ENCODE results near the gene CYBA. TPM values are rescaled to one million over a fixed set of nuclear protein-coding genes. Genes with fewer than 3 reads are reported as not detected.

CYBA gene
- total RNA-seq (ENCODE audit: unreplicated experiment) = 140 TPM
- long read RNA-seq, transcript CYBA-201 (6 exons, 797 nt) = major isoform, 140 of 146 reads
- long read RNA-seq, partial matches to known transcripts = 0 of 146 reads
- long read RNA-seq, other reads (novel, unspliced or antisense) = 5 of 146 reads

- DNase-seq (ENCODE audit: low spot score) = peak; percentile 49
- Mint-ChIP-seq H3K27ac (ENCODE audit: unreplicated experiment) (no peak within 1 kb of the TSS), H3K4me1 (ENCODE audit: unreplicated experiment) (peaks cover 5% of the 10 kb centered on the region), H3K27me3 (ENCODE audit: unreplicated experiment) (peaks cover 7% of the 10 kb centered on the region), H3K36me3 (ENCODE audit: low read depth, unreplicated experiment) (no peaks in the 10 kb centered on the region), H3K9me3 (ENCODE audit: unreplicated experiment) (no peaks in the 10 kb centered on the region), H3K4me3 (ENCODE audit: unreplicated experiment) (peak within 1 kb of the TSS; percentile 92)
- TF ChIP-seq CTCF (IDR thresholded peaks at IDR 0.05; ENCODE audit: unreplicated experiment) = no peak
Measured at GRCh38 chr16:88650749-88651275, at the start of gene CYBA. TSS of gene CYBA (minus strand) at chr16:88651053. CDS start at chr16:88651013, 40 bp downstream.

DNA sequence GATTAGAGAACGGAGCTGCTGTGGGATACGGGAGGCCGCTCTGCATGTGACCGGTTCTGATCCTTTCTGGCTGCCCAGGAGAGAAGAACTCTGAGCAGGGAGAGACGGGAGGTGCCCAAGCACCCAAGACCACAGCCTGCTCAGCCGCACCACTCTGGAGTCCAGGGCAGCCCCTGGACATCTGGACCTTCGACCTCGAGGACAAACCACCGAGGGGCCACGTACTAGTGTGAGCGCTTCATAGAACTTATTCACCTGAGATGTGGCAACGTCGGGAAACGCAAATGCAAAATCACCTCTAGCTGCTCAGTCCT lies 49.4 kb upstream of the CYBA start:
- H3K4me1 Mint-ChIP-seq (ENCODE audit: unreplicated experiment) = peaks cover 48% of the 10 kb centered on the region
- H3K36me3 Mint-ChIP-seq (ENCODE audit: low read depth, unreplicated experiment) = peaks cover 21% of the 10 kb centered on the region
- no peak overlapping the region for H3K27ac Mint-ChIP-seq (ENCODE audit: unreplicated experiment)
- DNase-seq (ENCODE audit: low spot score) = no peak
- H3K4me3 Mint-ChIP-seq (ENCODE audit: unreplicated experiment) = no peak overlapping the region
- no peaks in the 10 kb centered on the region for H3K9me3 Mint-ChIP-seq (ENCODE audit: unreplicated experiment)
- peaks cover 22% of the 10 kb centered on the region for H3K27me3 Mint-ChIP-seq (ENCODE audit: unreplicated experiment)
- no peak for TF ChIP-seq CTCF (IDR thresholded peaks at IDR 0.05; ENCODE audit: unreplicated experiment)

DNA sequence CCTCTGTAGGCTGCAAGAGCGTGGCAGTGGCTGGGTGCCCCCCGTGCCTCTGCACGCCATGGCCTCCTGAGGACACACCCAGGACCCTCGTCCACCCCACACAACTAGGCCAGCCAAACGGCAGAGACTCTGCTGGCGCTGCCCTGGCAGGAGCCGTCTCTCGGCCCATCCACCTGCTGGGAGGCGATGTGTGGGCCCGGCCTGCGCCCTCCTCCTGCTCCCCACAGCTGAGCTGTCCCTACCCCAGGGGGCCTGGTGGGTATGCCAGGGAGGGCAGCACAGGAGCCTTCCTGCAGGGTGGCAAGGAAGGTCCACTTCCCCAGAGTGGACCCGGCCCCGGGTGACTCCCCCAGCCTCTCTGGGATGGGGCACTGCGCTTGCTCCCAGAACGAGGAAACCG lies 48.3 kb upstream of the CYBA start:
- DNase-seq (ENCODE audit: low spot score) = no peak
- Mint-ChIP-seq H3K4me3 (ENCODE audit: unreplicated experiment) (no peak overlapping the region), H3K9me3 (ENCODE audit: unreplicated experiment) (no peaks in the 10 kb centered on the region), H3K27me3 (ENCODE audit: unreplicated experiment) (peaks cover 20% of the 10 kb centered on the region), H3K4me1 (ENCODE audit: unreplicated experiment) (peaks cover 40% of the 10 kb centered on the region), H3K27ac (ENCODE audit: unreplicated experiment) (no peak overlapping the region), H3K36me3 (ENCODE audit: low read depth, unreplicated experiment) (peaks cover 19% of the 10 kb centered on the region)
- no peak for TF ChIP-seq CTCF (IDR thresholded peaks at IDR 0.05; ENCODE audit: unreplicated experiment)

DNA sequence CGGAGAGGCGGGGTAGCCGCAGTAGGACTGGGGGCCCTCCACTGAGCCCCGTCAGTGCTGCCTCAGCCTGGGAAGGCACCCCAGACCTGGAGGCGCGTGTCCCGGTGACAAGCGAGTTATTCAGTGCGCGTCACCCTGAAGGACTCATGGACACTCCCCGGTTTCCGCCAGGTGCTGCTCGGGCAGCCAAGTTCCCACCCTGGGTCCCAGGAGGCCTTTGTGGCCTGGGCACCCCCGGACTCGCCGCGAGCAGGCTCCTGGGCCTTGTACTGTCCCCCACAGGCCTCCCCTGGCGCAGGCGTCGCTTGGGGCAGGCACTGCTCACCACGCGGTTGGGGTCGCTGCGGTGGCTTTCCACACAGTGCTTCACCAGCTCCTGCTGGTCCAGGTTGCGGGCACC lies 47.8 kb upstream of the CYBA start:
- H3K4me3 Mint-ChIP-seq (ENCODE audit: unreplicated experiment) = no peak overlapping the region
- H3K36me3 Mint-ChIP-seq (ENCODE audit: low read depth, unreplicated experiment) = peaks cover 15% of the 10 kb centered on the region
- H3K9me3 Mint-ChIP-seq (ENCODE audit: unreplicated experiment) = no peaks in the 10 kb centered on the region
- TF ChIP-seq CTCF (IDR thresholded peaks at IDR 0.05; ENCODE audit: unreplicated experiment) = no peak
- DNase-seq (ENCODE audit: low spot score) = no peak
- peaks cover 35% of the 10 kb centered on the region for H3K4me1 Mint-ChIP-seq (ENCODE audit: unreplicated experiment)
- peak overlapping the region; percentile 30 for H3K27ac Mint-ChIP-seq (ENCODE audit: unreplicated experiment)
- peaks cover 16% of the 10 kb centered on the region for H3K27me3 Mint-ChIP-seq (ENCODE audit: unreplicated experiment)

GRCh38 chr16:88697831-88698615 lies 47.2 kb upstream of the CYBA start:
- DNase-seq (ENCODE audit: low spot score) = no peak
- Mint-ChIP-seq H3K36me3 (ENCODE audit: low read depth, unreplicated experiment) (peaks cover 15% of the 10 kb centered on the region), H3K4me3 (ENCODE audit: unreplicated experiment) (peak overlapping the region; percentile 74), H3K27ac (ENCODE audit: unreplicated experiment) (peak overlapping the region; percentile 84), H3K27me3 (ENCODE audit: unreplicated experiment) (peaks cover 13% of the 10 kb centered on the region), H3K9me3 (ENCODE audit: unreplicated experiment) (no peaks in the 10 kb centered on the region), H3K4me1 (ENCODE audit: unreplicated experiment) (peaks cover 31% of the 10 kb centered on the region)
- peak; percentile 22 for TF ChIP-seq CTCF (IDR thresholded peaks at IDR 0.05; ENCODE audit: unreplicated experiment)

Data from endothelial cell (in vitro differentiated cells).